ENCODE data around the gene CAV3. TPM values are rescaled to one million over a fixed set of nuclear protein-coding genes. Genes with fewer than 3 reads are reported as not detected.
A peak's percentile ranks its signal among the peaks of the same experiment; 100 is the strongest.
"Not testable (repeated sequence)": the region's sequence is repeated elsewhere in the genome, so short reads cannot be mapped to it uniquely, and the experiment has no call there.

Gene CAV3
- total RNA-seq, 1 donor from 2014 or later = 0.32 TPM

GRCh38 chr3:8709801-8710507 lies 23.6 kb upstream of the CAV3 start:
- Histone ChIP-seq H3K4me1 (no peaks in the 10 kb centered on the region), H3K36me3 (no peaks in the 10 kb centered on the region), H3K9me3 (no peaks in the 10 kb centered on the region), H3K27me3 (no peaks in the 10 kb centered on the region), H3K4me3 (no peak overlapping the region), H3K27ac (no peak overlapping the region)
- intact Hi-C loops (cut with DNase I) = no loop called here
- no peak for DNase-seq
- TF ChIP-seq CTCF (IDR thresholded peaks at IDR 0.05) = no peak
- no peak for ATAC-seq

- no peak for TF ChIP-seq CTCF (IDR thresholded peaks at IDR 0.05)
- no peaks in the 10 kb centered on the region for H3K4me1 ChIP-seq
- H3K27ac ChIP-seq = no peak overlapping the region
- H3K9me3 ChIP-seq = no peaks in the 10 kb centered on the region
- H3K4me3 ChIP-seq = no peak overlapping the region
- intact Hi-C loops (cut with DNase I) = no loop called here
- H3K36me3 ChIP-seq = no peaks in the 10 kb centered on the region
- no peaks in the 10 kb centered on the region for H3K27me3 ChIP-seq
- ATAC-seq (no peak), DNase-seq (no peak)
Measured at GRCh38 chr3:8712045-8712907, 21.3 kb upstream of the CAV3 start.

GRCh38 chr3:8712908-8713255 lies 20.7 kb upstream of the CAV3 start:
- H3K4me1 ChIP-seq = no peaks in the 10 kb centered on the region
- intact Hi-C loops (cut with DNase I) = no loop called here
- ATAC-seq (no peak), DNase-seq (no peak)
- TF ChIP-seq CTCF (IDR thresholded peaks at IDR 0.05) = no peak
- no peak overlapping the region for H3K4me3 ChIP-seq
- H3K36me3 ChIP-seq = no peaks in the 10 kb centered on the region
- no peaks in the 10 kb centered on the region for H3K27me3 ChIP-seq
- no peaks in the 10 kb centered on the region for H3K9me3 ChIP-seq
- H3K27ac ChIP-seq = no peak overlapping the region

- Histone ChIP-seq H3K36me3 (no peaks in the 10 kb centered on the region), H3K9me3 (no peaks in the 10 kb centered on the region), H3K27me3 (no peaks in the 10 kb centered on the region), H3K27ac (no peak overlapping the region), H3K4me3 (no peak overlapping the region), H3K4me1 (no peaks in the 10 kb centered on the region)
- intact Hi-C loops (cut with DNase I) = no loop called here
- no peak for DNase-seq
- ATAC-seq = peak; percentile 16
- no peak for TF ChIP-seq CTCF (IDR thresholded peaks at IDR 0.05)
Measured at GRCh38 chr3:8713901-8714759, 19.5 kb upstream of the CAV3 start.

GRCh38 chr3:8715757-8716156 lies 17.8 kb upstream of the CAV3 start:
- H3K4me3 ChIP-seq; ATAC-seq; H3K4me1 ChIP-seq; H3K27ac ChIP-seq; H3K36me3 ChIP-seq; H3K27me3 ChIP-seq; DNase-seq; H3K9me3 ChIP-seq; intact Hi-C loops (cut with DNase I): not testable (repeated sequence)
